NT2/D1 (cell line): ENCODE data around the gene RCAN2.

ENCODE experiments used
- SUZ12 ChIP-seq: IDR thresholded peaks from 2 replicates; pipeline ENCODE4 v1.6.1; 2011; ENCODE audit not compliant: insufficient read length, insufficient read depth; ENCODE audit errors: extremely low read depth
- YY1 ChIP-seq: IDR thresholded peaks from 2 replicates; pipeline ENCODE4 v1.6.1; 2011; ENCODE audit not compliant: insufficient read length, insufficient read depth
- ZNF274 ChIP-seq: IDR thresholded peaks from 2 replicates; pipeline ENCODE4 v1.6.1; 2011; ENCODE audit warnings: mild to moderate bottlenecking, low read depth, low read length

DNA sequence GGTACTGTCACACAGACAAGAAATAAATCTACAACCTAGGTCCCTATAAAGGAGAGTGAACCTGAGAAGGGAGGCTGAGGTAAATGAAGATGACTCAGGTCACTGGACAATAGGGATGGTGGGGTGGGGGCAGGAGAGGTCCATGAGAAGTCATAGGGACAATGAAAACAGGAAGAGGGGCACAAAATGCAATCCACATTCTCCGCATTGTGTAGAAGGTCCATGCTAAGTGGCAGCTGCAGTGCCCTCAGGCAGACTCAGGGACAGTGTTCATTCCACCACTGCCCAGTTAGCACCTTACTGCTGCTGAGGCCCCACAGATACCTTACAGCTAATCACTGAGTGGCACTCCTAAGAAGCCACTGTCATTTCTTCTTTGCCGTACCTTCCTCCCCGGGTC is 156.8 kb downstream of the RCAN2 start:
- TF ChIP-seq YY1 = no peak
- TF ChIP-seq ZNF274 = no peak
- TF ChIP-seq SUZ12 = no peak
